NCI-H2081 treated with DMSO at 0.1 percent for 48 hours (cell line): ENCODE results near the gene EID2B.

Source experiments
- DNase-seq: peaks from one replicate; lab custom pipeline; 2025; lab: John Stamatoyannopoulos, UW

EID2B gene

DNA sequence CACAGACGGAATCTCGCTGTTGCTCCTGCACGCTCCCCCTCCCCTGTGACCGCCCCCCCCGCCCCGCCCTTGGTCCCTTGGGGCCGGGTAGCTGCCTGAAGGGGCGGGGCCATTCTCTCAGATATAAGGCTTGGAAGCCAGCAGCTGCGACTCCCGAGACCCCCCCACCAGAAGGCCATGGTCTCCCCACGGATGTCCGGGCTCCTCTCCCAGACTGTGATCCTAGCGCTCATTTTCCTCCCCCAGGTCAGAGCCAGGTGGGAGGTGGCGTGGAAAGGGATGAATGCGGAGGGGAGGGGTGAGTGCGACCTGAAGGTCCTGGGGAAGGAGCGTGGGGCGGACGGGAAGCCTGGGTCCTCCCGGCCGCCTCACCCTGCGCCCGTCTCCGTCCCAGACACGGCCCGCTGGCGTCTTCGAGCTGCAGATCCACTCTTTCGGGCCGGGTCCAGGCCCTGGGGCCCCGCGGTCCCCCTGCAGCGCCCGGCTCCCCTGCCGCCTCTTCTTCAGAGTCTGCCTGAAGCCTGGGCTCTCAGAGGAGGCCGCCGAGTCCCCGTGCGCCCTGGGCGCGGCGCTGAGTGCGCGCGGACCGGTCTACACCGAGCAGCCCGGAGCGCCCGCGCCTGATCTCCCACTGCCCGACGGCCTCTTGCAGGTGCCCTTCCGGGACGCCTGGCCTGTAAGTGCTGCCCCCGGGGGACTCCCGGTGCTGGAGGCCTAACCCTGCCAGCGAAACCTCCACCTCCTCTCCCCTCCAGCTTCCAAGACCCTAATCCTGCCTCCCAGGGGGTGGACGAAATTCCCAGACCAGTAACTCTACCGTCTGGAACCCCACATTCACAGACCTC is 33.6 kb downstream of the EID2B start, which contains the start of gene DLL3:
Gene DLL3 (plus strand): TSS at position 150 of the 845 bp plus-strand sequence. CDS start 28 bp downstream, at position 178.
- no peak for DNase-seq

DNA sequence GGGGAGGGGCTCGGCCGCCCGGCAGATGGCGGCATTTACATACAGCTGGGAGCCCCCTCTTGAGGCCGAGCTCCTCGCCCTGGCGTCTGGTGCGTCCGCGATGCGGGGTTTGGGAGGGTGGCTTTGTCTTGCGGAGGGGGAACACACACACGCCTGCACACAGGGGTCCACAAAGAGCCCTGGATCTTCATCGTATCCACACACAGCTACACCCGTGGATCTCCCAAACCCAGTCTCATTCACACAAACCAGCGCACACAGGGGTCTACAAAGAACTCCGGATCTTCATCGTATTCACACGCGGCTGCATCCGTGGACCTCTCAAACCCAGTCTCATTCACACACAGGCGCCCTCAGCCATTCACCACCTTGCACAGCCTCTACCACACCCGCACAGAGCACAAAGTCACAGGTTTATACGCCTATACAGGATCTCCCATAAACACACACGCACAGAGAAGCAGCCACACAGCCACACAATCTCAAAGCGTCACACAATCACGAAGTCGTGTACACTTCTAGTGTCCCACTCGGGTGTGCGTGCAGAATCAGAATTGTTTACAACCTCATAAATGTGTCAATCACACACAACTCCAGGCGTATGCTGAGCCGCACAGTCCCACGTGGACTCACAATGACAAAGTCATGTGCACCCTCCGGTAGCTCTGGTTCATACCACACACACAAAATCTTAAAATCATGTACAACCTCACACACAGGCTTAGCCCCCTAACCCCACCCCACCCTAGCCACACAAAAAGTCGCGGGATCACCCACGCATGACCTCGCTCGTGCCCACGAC is 34.5 kb downstream of the EID2B start:
- peak; percentile 28 for DNase-seq

DNA sequence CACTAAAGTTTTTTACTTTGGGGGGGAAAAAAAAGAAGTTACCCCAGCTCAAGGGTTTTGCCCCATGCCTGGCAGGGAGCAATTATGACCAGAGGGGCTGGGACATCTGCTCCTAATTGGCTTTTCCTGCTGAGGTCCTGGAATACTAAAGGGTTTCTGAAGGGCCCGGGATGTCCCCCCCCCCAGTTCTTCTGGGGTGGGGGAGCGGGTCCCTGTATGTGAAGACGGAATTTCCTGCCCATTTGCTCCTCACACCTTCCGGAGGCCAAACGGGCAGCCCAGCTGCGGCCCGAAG is 35.0 kb downstream of the EID2B start:
- no peak for DNase-seq

DNA sequence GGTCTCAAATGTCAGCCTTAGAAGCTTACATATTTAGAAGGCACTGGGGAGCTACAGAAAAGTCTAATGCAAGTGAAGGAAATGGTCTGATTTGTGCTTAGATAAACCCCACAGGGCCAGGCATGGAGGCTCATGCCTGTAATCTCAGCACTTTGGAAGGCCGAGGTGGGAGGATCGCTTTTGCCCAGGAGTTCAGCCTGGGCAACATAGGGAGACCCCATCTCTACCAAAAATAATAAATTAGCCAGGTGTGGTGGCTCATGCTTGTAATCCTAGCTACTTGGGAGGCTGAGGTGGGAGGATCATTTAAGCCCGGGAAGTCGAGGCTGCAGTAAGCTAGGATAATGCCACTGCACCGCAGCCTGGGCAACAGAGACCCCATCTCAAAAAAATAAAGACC is 36.6 kb downstream of the EID2B start:
- DNase-seq: no peak

DNA sequence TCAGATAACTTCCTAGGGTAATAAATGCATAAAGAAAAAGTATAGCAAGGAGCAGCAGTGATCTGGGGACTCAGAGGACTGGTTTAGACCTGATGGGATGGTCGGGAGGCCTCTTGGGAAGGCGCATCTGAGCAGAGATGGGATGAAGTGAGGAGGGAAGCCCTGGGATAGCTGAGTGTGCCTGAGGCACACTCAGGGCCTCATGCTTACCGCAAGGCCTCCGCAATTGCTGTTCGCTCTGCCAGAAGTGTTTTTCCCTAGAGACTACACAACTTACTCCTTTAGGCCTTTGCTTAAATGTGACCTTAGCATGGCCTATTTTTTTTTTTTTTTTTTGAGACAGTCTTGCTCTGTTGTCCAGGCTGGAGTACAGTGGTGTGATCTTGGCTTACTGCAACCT is 38.0 kb downstream of the EID2B start:
- DNase-seq: no peak

DNA sequence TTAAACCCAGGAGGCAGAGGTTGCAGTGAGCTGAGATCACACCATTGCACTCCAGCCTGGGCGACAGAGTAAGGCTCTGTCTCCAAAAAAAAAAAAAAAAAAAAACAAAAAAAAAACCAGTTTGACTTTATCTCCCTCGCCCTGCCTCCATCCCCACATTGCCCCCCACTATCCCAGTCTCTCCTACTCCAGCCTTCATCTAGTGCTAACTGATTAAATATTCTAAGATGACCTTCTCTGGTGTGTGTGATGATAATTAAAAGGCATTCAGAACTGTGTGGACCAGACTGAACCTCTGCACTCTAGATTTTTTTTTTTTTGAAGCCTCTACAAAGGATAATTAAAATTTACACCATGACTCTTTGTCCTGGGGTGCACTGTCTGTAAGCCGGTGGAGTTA is 39.9 kb downstream of the EID2B start:
- DNase-seq: no peak

DNA sequence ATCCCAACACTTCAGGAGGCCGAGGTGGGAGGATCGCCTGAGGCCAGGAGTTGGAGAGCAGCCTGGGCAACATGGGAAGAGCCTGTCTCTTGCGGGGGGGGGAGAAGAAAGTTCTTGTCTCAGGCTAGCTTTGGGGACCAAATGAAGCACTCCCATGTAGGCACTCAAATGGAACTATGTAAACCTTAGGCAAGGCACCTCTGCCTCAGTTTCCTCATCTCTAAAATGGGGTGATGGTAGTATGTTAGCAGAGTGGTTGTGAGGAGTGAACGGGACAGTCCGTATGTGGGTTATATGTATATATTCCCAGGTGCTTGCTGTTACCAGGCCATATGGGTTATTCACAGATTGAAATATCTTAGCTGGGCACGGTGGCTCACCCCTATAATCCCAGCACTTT is 40.4 kb downstream of the EID2B start:
- no peak for DNase-seq

DNA sequence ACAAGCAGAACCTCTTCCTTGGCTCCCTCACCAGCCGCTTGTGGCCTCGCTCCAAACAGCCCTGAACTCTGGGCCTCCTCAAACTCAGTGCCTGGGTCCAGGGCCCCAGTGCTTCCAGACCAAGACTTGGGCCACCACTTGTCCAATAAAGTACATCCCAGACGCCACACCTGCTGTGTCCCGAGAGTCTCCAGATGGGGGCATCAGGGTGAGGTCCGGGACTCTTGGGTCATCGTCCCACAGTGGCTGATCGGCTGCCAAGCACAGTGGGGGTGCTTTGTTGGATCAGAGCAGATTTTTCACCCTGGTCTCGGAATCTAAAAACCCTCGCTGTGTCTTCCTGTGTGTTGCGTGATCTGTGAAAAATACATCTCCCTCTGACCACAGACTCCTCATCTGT is 42.9 kb downstream of the EID2B start:
- DNase-seq: no peak

DNA sequence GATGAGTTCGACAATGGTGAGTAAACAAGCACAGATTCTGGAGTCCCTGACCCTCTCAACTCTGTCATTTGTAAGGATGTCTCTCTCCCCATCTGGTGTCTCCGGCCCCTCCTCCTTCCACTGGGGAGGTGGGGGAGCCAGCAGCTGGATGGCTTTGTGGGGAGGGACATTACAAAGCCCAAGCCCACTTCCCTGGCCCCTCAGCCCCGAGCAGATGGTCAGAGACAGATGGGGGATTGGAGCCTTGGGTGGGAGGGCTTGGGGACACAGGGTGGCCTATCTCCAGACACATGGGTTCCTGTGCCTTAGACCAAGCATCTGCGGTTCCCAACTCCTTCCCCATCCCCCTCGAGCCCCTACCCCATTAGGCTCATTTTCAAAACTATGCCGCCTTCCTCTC is 49.5 kb downstream of the EID2B start:
- no peak for DNase-seq

DNA sequence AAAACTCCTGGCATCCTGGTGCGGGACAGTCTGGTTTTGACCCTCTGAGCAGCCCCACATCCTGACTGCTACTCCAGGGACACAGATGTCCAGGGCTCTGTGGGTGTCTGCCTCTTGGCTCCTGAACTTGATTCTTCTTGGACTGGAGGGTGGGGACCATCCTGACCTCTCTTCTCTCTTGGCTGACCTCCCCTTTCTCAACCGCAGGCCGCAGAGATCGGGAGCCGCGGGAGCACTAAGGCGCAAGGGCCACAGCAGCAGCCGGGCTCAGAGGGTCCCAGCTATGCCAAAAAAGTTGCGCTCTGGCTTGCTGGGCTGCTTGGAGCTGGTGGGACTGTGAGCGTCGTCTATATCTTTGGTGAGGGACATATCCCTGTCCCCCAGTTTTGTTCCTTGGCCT is 51.0 kb downstream of the EID2B start:
- no peak for DNase-seq

DNA sequence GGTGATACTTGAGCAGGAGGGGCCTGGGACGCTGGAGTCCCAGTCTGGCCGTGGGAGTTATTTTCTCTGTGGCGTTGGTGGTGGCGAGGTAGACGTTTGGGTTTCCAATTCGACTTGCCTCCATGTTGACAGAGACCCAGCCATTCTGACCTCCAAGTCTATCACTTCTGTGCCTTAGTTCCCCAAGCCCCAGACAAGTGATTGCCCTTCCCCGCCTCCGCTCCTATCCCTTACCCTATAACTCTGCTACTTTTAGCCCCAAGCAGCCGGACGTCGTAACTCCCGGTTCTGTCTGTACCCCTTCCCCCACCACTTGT is 51.5 kb downstream of the EID2B start:
- DNase-seq: no peak
